Common myeloid progenitor, CD34-positive (primary cell): ENCODE data around the gene TNFRSF18.

Source experiments
- CTCF ChIA-PET: fragments of 350-600 bp; sonication (Branson Sonifier 250); formaldehyde crosslinking; loops from one replicate; lab custom pipeline; 2021; ENCODE audit warnings: antibody characterized with exemption; lab: Charles Lee
- POLR2A ChIA-PET: fragments of 350-600 bp; sonication (Branson Sonifier 250); formaldehyde crosslinking; loops from one replicate; lab custom pipeline; 2021; ENCODE audit warnings: antibody characterized with exemption; lab: Charles Lee
- DNase-seq, 3 donors: peaks; one replicate each; pipeline versions ENCODE4 v3.0.0 to v3.0.0-alpha.2; 2013
- H3K27ac ChIP-seq, 2 experiments: 1 replicate in 1 of 2; 2 replicates in 1 of 2; pipeline ENCODE4 v1.7.0; 2013; ENCODE audit warnings: inconsistent platforms in 2 of 2, low read length in 2 of 2, mild to moderate bottlenecking in 2 of 2, low read depth in 1 of 2, moderate library complexity in 1 of 2; ENCODE audit not compliant: severe bottlenecking in 2 of 2, insufficient read depth in 1 of 2, poor library complexity in 1 of 2
- H3K27me3 ChIP-seq, 5 experiments: replicated peaks in 2 of 5; 1 replicate in 3 of 5; 2 replicates in 2 of 5; pipeline versions ENCODE4 v1.6.1 to v1.7.0; 2013; ENCODE audit warnings: low read length in 4 of 5, mild to moderate bottlenecking in 2 of 5, moderate library complexity in 2 of 5, inconsistent platforms in 1 of 5; ENCODE audit not compliant: insufficient read depth in 5 of 5, control insufficient read depth in 4 of 5
- H3K36me3 ChIP-seq, 4 experiments: 1 replicate in 2 of 4; 2 replicates in 2 of 4; pipeline versions ENCODE4 v1.6.1 to v1.7.0; 2013; ENCODE audit warnings: low read length in 3 of 4, control low read depth in 1 of 4, mild to moderate bottlenecking in 1 of 4; ENCODE audit not compliant: control insufficient read depth in 4 of 4, insufficient read depth in 4 of 4
- H3K4me1 ChIP-seq, 4 experiments: 1 replicate in 3 of 4; 2 replicates in 1 of 4; pipeline versions ENCODE4 v1.6.1 to v1.7.1; 2013; ENCODE audit warnings: low read length in 3 of 4, mild to moderate bottlenecking in 3 of 4, control low read depth in 1 of 4, inconsistent platforms in 1 of 4, moderate library complexity in 1 of 4; ENCODE audit not compliant: control insufficient read depth in 4 of 4, insufficient read depth in 4 of 4; ENCODE audit errors: control extremely low read depth in 1 of 4
- H3K4me3 ChIP-seq, 7 experiments: 1 replicate in 4 of 7; 2 replicates in 3 of 7; pipeline versions ENCODE4 v1.5.1 to v1.7.0; 2013; ENCODE audit warnings: mild to moderate bottlenecking in 7 of 7, low read length in 6 of 7, moderate library complexity in 6 of 7, inconsistent platforms in 2 of 7, low read depth in 2 of 7, control low read depth in 1 of 7; ENCODE audit not compliant: insufficient read depth in 4 of 7, control insufficient read depth in 1 of 7; ENCODE audit errors: extremely low read depth in 1 of 7
- H3K9me3 ChIP-seq, 5 experiments: 1 replicate in 4 of 5; 2 replicates in 1 of 5; pipeline versions ENCODE4 v1.6.1 to v1.7.1; 2013; ENCODE audit warnings: low read length in 4 of 5, mild to moderate bottlenecking in 2 of 5, inconsistent platforms in 1 of 5, low read depth in 1 of 5, moderate library complexity in 1 of 5; ENCODE audit not compliant: control insufficient read depth in 4 of 5, insufficient read depth in 2 of 5; ENCODE audit errors: control extremely low read depth in 1 of 5
- whole genome bisulfite sequencing: methylation state at CpG from one replicate; pipeline ENCODE4 v1.1.5; 2013; ENCODE audit not compliant: insufficient coverage; 5-methylcytosine and 5-hydroxymethylcytosine counted together

TNFRSF18 gene

DNA sequence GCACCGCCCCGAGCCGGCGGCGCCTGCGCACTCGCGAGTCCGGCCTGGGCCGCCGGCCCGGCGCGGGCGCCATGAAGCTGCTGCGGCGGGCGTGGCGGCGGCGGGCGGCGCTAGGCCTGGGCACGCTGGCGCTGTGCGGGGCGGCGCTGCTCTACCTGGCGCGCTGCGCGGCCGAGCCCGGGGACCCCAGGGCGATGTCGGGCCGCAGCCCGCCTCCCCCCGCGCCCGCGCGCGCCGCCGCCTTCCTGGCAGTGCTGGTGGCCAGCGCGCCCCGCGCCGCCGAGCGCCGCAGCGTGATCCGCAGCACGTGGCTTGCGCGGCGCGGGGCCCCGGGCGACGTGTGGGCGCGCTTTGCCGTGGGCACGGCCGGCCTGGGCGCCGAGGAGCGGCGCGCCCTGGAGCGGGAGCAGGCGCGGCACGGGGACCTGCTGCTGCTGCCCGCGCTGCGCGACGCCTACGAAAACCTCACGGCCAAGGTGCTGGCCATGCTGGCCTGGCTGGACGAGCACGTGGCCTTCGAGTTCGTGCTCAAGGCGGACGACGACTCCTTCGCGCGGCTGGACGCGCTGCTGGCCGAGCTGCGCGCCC lies 25.9 kb upstream of the TNFRSF18 start, which contains the start of gene B3GALT6:
Gene B3GALT6 (plus strand): TSS at position 30 of the 588 bp plus-strand sequence. CDS start 42 bp downstream, at position 72.
- H3K27ac ChIP-seq = peak within 1 kb of the TSS; percentile 84 to 92
- H3K4me1 ChIP-seq = peaks cover 4 to 35% (median 33%) of the 10 kb centered on the region in 4 experiments
- peak within 1 kb of the TSS; percentile 79 to 97 (median 94) for H3K4me3 ChIP-seq
- no peaks in the 10 kb centered on the region for H3K9me3 ChIP-seq
- CTCF ChIA-PET = interaction anchor here (1.5 to 2.0 kb wide), 3 partner anchors 76 to 110 kb away, joined by 3 to 13 read pairs (median 5); no protein-coding TSS in a partner anchor
- H3K36me3 ChIP-seq = peaks cover 0 to 44% (median 28%) of the 10 kb centered on the region in 4 experiments
- POLR2A ChIA-PET = interaction anchor here (0.9 to 1.4 kb wide), 2 partner anchors 9 to 19 kb away, joined by 4 to 5 read pairs; no protein-coding TSS in a partner anchor
- 7% methylated on average over 76 of the region's 100 CpGs for WGBS
- peak in 2 of 3 donors; percentile 27 to 76 for DNase-seq
- peaks cover 0 to 4% (median 0%) of the 10 kb centered on the region in 5 experiments for H3K27me3 ChIP-seq

DNA sequence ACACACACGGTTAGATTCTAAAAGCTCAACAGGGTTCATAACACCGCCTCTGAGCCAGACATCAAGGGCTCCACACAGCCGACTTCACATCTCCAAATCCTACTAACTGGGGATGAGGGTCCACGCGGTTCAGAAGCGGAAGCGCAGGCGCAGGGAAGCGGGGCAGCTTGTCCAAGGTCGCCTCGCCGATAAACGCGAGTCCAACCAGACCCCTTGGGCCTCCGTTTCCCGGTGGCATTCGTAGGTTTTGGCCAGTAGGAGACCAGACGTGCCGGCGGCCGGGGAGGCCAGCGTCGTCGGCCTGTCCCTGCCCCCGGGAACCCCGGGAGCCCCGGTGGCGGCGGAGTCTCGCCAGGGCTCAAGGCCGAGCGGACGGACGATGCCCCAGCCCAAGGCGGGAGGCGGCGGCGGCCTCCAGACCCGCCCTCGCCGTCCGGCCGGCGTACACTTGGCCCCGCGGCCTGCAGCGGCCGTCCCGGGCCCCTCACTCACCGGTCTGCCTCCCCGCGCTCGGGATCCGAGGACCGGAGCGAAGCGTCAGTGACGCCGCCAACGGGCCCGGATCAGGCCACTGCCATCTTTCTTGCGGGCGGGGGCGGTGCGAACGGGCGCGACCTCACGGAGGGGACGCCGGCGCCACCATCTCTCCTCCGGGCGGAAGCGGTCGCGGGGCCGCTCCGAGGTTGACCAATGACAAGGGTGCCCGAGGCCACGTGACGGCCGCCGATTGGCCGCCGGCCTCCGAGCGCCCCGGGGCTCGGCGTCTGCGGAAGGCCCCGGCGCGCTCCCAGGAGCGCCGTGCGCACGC lies 25.2 kb upstream of the TNFRSF18 start, which contains the start of gene SDF4:
Gene SDF4 (minus strand): TSS at position 602 of the 808 bp plus-strand sequence. CDS start 3,229 bp downstream, outside the sequence.
- ChIA-PET POLR2A (interaction anchor here (0.9 to 1.4 kb wide), 4 partner anchors 8 to 19 kb away, joined by 3 to 5 read pairs (median 4); no protein-coding TSS in a partner anchor), CTCF (interaction anchor here (0.6 to 2.0 kb wide), 7 partner anchors 12 to 111 kb away, joined by 3 to 13 read pairs (median 4); no protein-coding TSS in a partner anchor)
- H3K27me3 ChIP-seq = no peaks in the 10 kb centered on the region
- H3K9me3 ChIP-seq = no peaks in the 10 kb centered on the region
- peaks cover 4 to 35% (median 33%) of the 10 kb centered on the region in 4 experiments for H3K4me1 ChIP-seq
- peak within 1 kb of the TSS; percentile 79 to 97 (median 94) for H3K4me3 ChIP-seq
- peak within 1 kb of the TSS; percentile 84 to 92 for H3K27ac ChIP-seq
- DNase-seq = peak; percentile 97 to 98 (median 98)
- H3K36me3 ChIP-seq = peaks cover 0 to 49% (median 31%) of the 10 kb centered on the region in 4 experiments
- WGBS = 0% methylated on average over 86 of the region's 99 CpGs

DNA sequence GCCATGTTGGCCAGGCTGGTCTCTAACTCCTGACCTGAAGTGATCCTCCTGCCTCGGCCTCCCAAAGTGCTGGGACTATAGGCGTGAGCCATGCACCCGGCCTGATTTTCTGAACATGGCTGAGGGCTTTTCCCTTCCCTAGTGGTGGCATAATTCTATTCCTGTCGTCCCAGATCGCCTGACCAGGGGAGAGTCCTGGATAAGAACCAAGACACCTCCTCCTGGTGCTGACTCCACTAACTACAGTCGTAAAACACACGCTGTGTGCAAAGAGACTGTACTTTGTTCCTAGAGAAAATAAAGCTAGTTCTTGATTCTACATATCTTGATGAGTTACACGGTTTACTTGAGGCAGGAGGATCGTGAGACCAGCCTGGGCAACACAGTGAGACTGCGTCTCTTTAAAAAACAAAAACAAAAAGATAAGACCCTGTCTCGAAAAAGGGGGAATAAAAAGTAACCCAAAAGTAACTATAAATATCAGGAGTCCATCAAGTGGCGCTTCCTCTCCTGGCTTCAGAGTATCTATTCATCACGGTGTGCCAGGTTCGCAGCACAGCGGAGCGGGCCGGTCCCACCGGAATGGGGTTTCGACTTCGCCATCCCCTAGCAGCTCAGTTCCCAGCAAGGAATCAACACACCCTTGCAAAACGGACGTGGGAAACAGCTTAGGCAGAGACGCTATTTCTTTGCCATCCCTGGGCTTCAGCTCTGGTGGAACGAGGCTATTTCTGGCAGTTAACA lies 24.4 kb upstream of the TNFRSF18 start:
- Histone ChIP-seq H3K27ac (peak overlapping the region; percentile 84 to 92), H3K27me3 (no peaks in the 10 kb centered on the region), H3K4me3 (peak overlapping the region; percentile 79 to 97 (median 94)), H3K9me3 (no peaks in the 10 kb centered on the region), H3K36me3 (peaks cover 0 to 57% (median 39%) of the 10 kb centered on the region in 4 experiments), H3K4me1 (peaks cover 4 to 35% (median 33%) of the 10 kb centered on the region in 4 experiments)
- CTCF ChIA-PET = interaction anchor here (0.6 to 2.0 kb wide), 7 partner anchors 12 to 110 kb away, joined by 3 to 13 read pairs (median 4); no protein-coding TSS in a partner anchor
- DNase-seq = peak; percentile 25 to 36 (median 27)
- POLR2A ChIA-PET = interaction anchor here (1.0 to 1.4 kb wide), 2 partner anchors 12 to 18 kb away, joined by 3 to 4 read pairs; no protein-coding TSS in a partner anchor
- 24% methylated on average over 21 of the region's 24 CpGs for WGBS

DNA sequence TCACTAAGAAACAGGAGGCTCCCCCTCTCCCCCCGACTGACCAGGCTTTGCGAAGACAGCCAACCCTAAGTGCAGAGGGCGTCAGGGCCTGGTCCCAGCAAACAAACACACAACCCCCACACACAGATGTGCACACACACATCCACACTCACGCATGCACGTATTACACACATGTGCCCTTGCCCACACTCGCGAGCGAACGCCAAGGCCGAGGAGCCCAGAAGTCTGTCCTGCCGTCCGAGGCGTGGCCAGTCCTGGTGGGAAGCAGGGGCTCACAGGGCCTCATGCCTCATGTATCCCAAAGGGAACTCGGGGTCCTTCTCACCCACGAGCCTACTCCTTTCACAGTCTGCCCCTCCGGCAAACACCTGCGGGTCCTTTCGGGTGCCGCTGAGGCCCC lies 23.4 kb upstream of the TNFRSF18 start:
- DNase-seq = no peak
- Histone ChIP-seq H3K4me1 (peaks cover 4 to 35% (median 33%) of the 10 kb centered on the region in 4 experiments), H3K36me3 (peaks cover 0 to 62% (median 40%) of the 10 kb centered on the region in 4 experiments), H3K27ac (no peak overlapping the region), H3K4me3 (peak overlapping the region in 1 of 7 experiments; percentile 93), H3K27me3 (no peaks in the 10 kb centered on the region), H3K9me3 (no peaks in the 10 kb centered on the region)
- CTCF ChIA-PET = interaction anchor here (0.6 to 1.4 kb wide), 4 partner anchors 13 to 107 kb away, joined by 3 to 4 read pairs (median 3); no protein-coding TSS in a partner anchor
- 92% methylated on average over 17 of the region's 19 CpGs for WGBS
- POLR2A ChIA-PET = no interaction called here

DNA sequence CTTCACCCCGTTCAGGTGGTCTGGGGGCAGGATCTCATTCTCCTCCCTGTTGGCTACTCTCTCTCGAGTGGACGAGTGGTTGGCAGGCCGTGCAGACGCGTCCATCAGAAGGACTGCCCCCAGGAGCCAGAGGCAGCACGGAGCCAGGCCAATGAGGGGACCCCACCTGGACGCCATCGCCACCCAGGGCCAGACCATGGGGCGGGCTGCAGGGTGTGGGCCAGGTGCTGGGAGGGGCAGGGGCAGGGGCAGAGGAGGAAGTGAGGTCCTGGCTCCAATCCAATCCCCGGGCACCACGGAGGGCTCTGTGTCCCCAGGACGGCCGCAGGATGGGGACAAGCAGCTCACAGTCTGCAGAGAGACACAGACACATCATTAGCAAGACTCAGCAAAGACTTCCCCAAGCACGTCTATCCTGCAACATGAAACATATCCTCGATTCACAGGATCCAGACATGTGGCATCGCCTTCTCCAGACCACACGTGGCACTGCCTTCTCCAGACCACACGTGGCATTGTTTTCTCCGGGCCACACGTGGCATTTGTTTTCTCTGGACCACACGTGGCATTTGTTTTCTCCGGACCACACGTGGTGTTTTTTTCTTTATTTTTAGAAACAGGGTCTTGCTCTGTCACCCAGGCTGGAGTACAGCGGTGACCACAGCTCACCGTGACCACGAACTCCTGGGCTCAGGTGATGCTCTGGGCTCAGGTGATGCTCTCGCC lies 22.4 kb upstream of the TNFRSF18 start:
- Histone ChIP-seq H3K4me1 (peaks cover 4 to 33% (median 30%) of the 10 kb centered on the region in 4 experiments), H3K27ac (no peak overlapping the region), H3K36me3 (peaks cover 0 to 63% (median 38%) of the 10 kb centered on the region in 4 experiments), H3K27me3 (no peaks in the 10 kb centered on the region), H3K4me3 (no peak overlapping the region), H3K9me3 (no peaks in the 10 kb centered on the region)
- ChIA-PET CTCF (interaction anchor here (0.6 to 1.0 kb wide), 2 partner anchors 12 to 104 kb away, joined by 3 read pairs; no protein-coding TSS in a partner anchor), POLR2A (no interaction called here)
- DNase-seq = no peak
- 94% methylated on average over 27 of the region's 28 CpGs for WGBS

DNA sequence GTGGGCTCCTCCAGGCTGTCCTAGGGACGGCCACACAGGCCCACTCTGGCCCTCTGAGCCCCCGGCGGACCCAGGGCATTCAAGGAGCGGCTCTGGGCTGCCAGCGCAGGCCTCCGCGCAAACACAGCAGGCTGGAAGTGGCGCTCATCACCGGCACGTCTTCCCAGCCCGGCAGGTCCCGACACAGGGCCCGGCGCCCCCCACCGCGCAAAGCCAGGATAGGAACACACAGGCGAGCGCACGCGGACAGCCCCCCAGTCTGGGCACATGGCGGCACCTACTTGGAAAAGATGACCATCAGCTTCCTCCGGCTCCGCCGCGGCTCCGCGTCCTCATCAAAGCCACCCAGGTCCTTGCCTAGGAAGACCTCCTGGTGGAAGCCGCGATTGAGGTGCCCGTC lies 21.8 kb upstream of the TNFRSF18 start:
- ChIA-PET CTCF (no interaction called here), POLR2A (no interaction called here)
- H3K36me3 ChIP-seq = peaks cover 0 to 64% (median 40%) of the 10 kb centered on the region in 4 experiments

More for the DNA sequence above, 21.8 kb upstream of the TNFRSF18 start:
- WGBS = 98% methylated on average over 29 of the region's 30 CpGs
- DNase-seq = no peak
- Histone ChIP-seq H3K27ac (no peak overlapping the region), H3K27me3 (no peaks in the 10 kb centered on the region), H3K9me3 (no peaks in the 10 kb centered on the region), H3K4me3 (no peak overlapping the region), H3K4me1 (peaks cover 4 to 28% (median 26%) of the 10 kb centered on the region in 4 experiments)
